Neutrophil (primary cell): ENCODE measurements around the gene RFTN1.

Experiments
- H3K27ac ChIP-seq: fragments of 200-600 bp; sonication (generic); 2 replicates; pipeline ENCODE4 v1.5.1; 2016; ENCODE audit warnings: mild to moderate bottlenecking, moderate library complexity
- H3K27me3 ChIP-seq: fragments of 200-600 bp; sonication (generic); 2 replicates; pipeline ENCODE4 v1.6.0; 2016; ENCODE audit warnings: mild to moderate bottlenecking
- H3K36me3 ChIP-seq: fragments of 200-600 bp; sonication (generic); 2 replicates; pipeline ENCODE4 v1.5.1; 2017
- H3K4me1 ChIP-seq, 2 experiments: fragments of 200-600 bp in 1 of 2; sonication (generic) in 1 of 2; 1 replicate in 1 of 2; 2 replicates in 1 of 2; pipeline versions ENCODE4 v1.5.1 to v1.6.1; 2013 to 2016; ENCODE audit warnings: low read depth in 1 of 2, low read length in 1 of 2, mild to moderate bottlenecking in 1 of 2, moderate library complexity in 1 of 2; ENCODE audit not compliant: control insufficient read depth in 1 of 2, insufficient read depth in 1 of 2
- H3K4me3 ChIP-seq, 2 experiments: fragments of 200-600 bp in 1 of 2; sonication (generic) in 1 of 2; 1 replicate in 1 of 2; 2 replicates in 1 of 2; pipeline ENCODE4 v1.5.1; 2013 to 2016; ENCODE audit warnings: low read depth in 1 of 2, low read length in 1 of 2, mild to moderate bottlenecking in 1 of 2, moderate library complexity in 1 of 2
- H3K9me3 ChIP-seq: fragments of 200-600 bp; sonication (generic); 2 replicates; pipeline ENCODE4 v1.5.1; 2016
- CTCF ChIP-seq: fragments of 200-600 bp; sonication (generic); IDR thresholded peaks from 2 replicates; pipeline ENCODE4 v1.5.1; 2016; ENCODE audit warnings: antibody characterized with exemption

RFTN1 gene

GRCh38 chr3:16349986-16350596 is 163.4 kb downstream of the RFTN1 start:
- H3K4me1 ChIP-seq: no peaks in the 10 kb centered on the region
- no peak overlapping the region for H3K27ac ChIP-seq
- no peaks in the 10 kb centered on the region for H3K36me3 ChIP-seq
- H3K4me3 ChIP-seq: no peak overlapping the region
- no peaks in the 10 kb centered on the region for H3K27me3 ChIP-seq
- H3K9me3 ChIP-seq: no peaks in the 10 kb centered on the region
- no peak for TF ChIP-seq CTCF

- peaks cover 0 to 7% of the 10 kb centered on the region in 2 experiments for H3K4me1 ChIP-seq
- H3K36me3 ChIP-seq: no peaks in the 10 kb centered on the region
- H3K27ac ChIP-seq: no peak overlapping the region
- H3K9me3 ChIP-seq: no peaks in the 10 kb centered on the region
- no peaks in the 10 kb centered on the region for H3K27me3 ChIP-seq
- no peak for TF ChIP-seq CTCF
- no peak overlapping the region for H3K4me3 ChIP-seq
These were observed 166.0 kb downstream of the RFTN1 start for GRCh38 chr3:16347548-16347947.

DNA sequence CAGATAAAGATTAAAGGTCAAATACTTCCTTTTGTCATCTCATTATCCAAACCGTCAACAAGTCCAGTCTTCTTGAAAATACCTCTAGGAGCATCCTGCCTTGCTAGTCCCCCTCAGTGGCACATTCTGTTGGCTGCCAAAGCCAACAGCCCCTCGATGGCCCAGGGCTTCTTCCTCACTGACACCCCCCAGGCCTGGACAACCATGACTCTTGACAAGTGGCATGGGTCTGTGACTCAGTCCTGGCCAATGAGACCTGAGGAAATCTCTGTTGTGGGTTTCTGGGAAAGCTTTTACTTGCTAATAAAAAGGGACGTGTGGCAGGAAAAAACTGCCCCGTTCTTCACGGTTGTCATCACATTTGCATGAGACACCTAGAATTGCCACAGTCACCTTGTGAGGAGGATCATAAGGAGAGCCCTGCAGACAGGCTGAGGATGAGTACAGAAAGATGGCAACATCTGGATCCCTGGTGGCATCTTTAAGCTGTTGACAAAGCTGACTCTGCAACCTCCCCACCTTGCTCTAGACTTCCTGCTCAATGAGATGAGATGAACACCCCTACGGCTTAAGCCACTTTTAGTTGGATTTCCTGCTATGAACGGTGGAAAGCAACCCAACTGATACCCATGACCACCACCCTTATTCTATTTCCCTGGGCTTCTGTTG is 167.0 kb downstream of the RFTN1 start:
- Histone ChIP-seq H3K4me3 (no peak overlapping the region), H3K27ac (no peak overlapping the region), H3K4me1 (peaks cover 0 to 8% of the 10 kb centered on the region in 2 experiments), H3K36me3 (no peaks in the 10 kb centered on the region), H3K9me3 (no peaks in the 10 kb centered on the region), H3K27me3 (no peaks in the 10 kb centered on the region)
- no peak for TF ChIP-seq CTCF

DNA sequence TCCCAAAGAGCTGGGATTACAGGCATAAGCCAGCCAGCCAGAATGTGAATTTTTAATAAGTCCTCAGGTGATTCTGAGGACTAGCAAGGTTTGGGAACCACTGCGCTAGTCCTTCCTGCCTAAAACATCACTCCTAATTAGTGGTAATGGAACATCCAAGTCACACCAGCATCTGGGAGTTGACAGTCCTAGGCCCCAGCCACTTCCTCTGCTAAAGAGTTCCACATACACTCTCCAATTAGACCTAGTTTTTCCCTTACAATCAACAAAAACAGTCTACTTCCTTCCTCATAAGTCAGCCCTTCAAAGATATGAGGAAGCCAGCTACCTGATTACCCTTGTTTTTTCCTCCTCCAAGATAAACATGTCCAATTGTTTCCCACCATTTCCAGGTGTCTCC is 170.4 kb downstream of the RFTN1 start:
- TF ChIP-seq CTCF: no peak
- H3K27me3 ChIP-seq: no peaks in the 10 kb centered on the region
- H3K9me3 ChIP-seq: no peaks in the 10 kb centered on the region
- H3K27ac ChIP-seq: no peak overlapping the region
- H3K4me3 ChIP-seq: no peak overlapping the region
- H3K4me1 ChIP-seq: peaks cover 11 to 20% of the 10 kb centered on the region in 2 experiments
- H3K36me3 ChIP-seq: no peaks in the 10 kb centered on the region

GRCh38 chr3:16338999-16339398 is 174.5 kb downstream of the RFTN1 start:
- H3K9me3 ChIP-seq: no peaks in the 10 kb centered on the region
- no peak overlapping the region for H3K27ac ChIP-seq
- no peaks in the 10 kb centered on the region for H3K27me3 ChIP-seq
- no peak overlapping the region for H3K4me3 ChIP-seq
- no peak for TF ChIP-seq CTCF
- no peaks in the 10 kb centered on the region for H3K36me3 ChIP-seq
- H3K4me1 ChIP-seq: peaks cover 17 to 25% of the 10 kb centered on the region in 2 experiments
